ENCODE results near the gene CD180. TPM values are rescaled to one million over a fixed set of nuclear protein-coding genes. Genes with fewer than 3 reads are reported as not detected.

The CD180 gene
- total and polyA plus RNA-seq, 2 donors (not counting 3 experiments of a cell fraction or from before 2014, with no cell fraction given) = not detected

- TF ChIP-seq GATA2 (IDR thresholded peaks at IDR 0.05; ENCODE audit: insufficient read depth, insufficient read length, low read depth, low read length) = no peak
- TF ChIP-seq POLR2AphosphoS5 (IDR thresholded peaks at IDR 0.05; ENCODE audit: insufficient read depth, low read depth, low read length) = no peak
- TF ChIP-seq MYC (IDR thresholded peaks at IDR 0.05; ENCODE audit: low read depth, low read length) = no peak
- no peak for TF ChIP-seq EZH2 (IDR thresholded peaks at IDR 0.05; ENCODE audit: borderline replicate concordance, low read depth, low read length, severe bottlenecking)
- no peak for TF ChIP-seq FOS (IDR thresholded peaks at IDR 0.05; ENCODE audit: borderline replicate concordance, insufficient read depth, low read length)
- no peak for TF ChIP-seq MAX (IDR thresholded peaks at IDR 0.05; ENCODE audit: insufficient read depth, insufficient read length)
- TF ChIP-seq, protein P1, sequence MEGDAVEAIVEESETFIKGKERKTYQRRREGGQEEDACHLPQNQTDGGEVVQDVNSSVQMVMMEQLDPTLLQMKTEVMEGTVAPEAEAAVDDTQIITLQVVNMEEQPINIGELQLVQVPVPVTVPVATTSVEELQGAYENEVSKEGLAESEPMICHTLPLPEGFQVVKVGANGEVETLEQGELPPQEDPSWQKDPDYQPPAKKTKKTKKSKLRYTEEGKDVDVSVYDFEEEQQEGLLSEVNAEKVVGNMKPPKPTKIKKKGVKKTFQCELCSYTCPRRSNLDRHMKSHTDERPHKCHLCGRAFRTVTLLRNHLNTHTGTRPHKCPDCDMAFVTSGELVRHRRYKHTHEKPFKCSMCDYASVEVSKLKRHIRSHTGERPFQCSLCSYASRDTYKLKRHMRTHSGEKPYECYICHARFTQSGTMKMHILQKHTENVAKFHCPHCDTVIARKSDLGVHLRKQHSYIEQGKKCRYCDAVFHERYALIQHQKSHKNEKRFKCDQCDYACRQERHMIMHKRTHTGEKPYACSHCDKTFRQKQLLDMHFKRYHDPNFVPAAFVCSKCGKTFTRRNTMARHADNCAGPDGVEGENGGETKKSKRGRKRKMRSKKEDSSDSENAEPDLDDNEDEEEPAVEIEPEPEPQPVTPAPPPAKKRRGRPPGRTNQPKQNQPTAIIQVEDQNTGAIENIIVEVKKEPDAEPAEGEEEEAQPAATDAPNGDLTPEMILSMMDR (IDR thresholded peaks at IDR 0.05; ENCODE audit: extremely low read depth in 1 of 2, insufficient read depth in 1 of 2, low read depth in 1 of 2, low read length in 2 of 2) = no peak
- TF ChIP-seq POLR2A (IDR thresholded peaks at IDR 0.05; ENCODE audit: low read depth, low read length) = no peak
- TF ChIP-seq JUN (IDR thresholded peaks at IDR 0.05; ENCODE audit: borderline replicate concordance, insufficient read depth, insufficient read length, low read depth) = no peak
- Histone ChIP-seq H3K9ac (replicated peaks; ENCODE audit: extremely low read depth, insufficient read depth, low read length) (no peak overlapping the region), H3K9me1 (replicated peaks; ENCODE audit: control insufficient read depth, extremely low read depth, insufficient read depth, low read length) (no peaks in the 10 kb centered on the region), H3K79me2 (ENCODE audit: control insufficient read depth, insufficient read depth, low read length) (no peaks in the 10 kb centered on the region), H3K4me3 (replicated peaks in 1 of 3; ENCODE audit: insufficient read depth in 1 of 3, low read depth in 1 of 3, low read length in 3 of 3) (no peak overlapping the region), H3K27me3 (ENCODE audit: control insufficient read depth in 2 of 2, insufficient read depth in 2 of 2, low read length in 2 of 2) (no peaks in the 10 kb centered on the region), H3K4me1 (ENCODE audit: control insufficient read depth, extremely low read depth, insufficient read depth, low read length) (peaks cover 17% of the 10 kb centered on the region), H3K36me3 (ENCODE audit: control insufficient read depth in 2 of 2, extremely low read depth in 1 of 2, insufficient read depth in 2 of 2, low read length in 2 of 2) (no peaks in the 10 kb centered on the region), H2AFZ (ENCODE audit: low read depth, low read length) (no peak overlapping the region), H3K9me3 (replicated peaks; ENCODE audit: control insufficient read depth, insufficient read depth, low read length) (no peaks in the 10 kb centered on the region), H3K4me2 (ENCODE audit: insufficient read depth, low read length) (peak overlapping the region; percentile 85), H3K27ac (ENCODE audit: insufficient read depth, low read depth, low read length) (no peak overlapping the region), H4K20me1 (replicated peaks; ENCODE audit: control insufficient read depth, extremely low read depth, insufficient read depth, low read length) (no peaks in the 10 kb centered on the region)
- ChIA-PET POLR2A (no interaction called here), CTCF (interaction anchor here (2.0 kb wide), 1 partner anchor 1036 kb away, joined by 8 read pairs; no protein-coding TSS in a partner anchor)
- no TSS peak for BruUV-seq (replicated peaks)
- FAIRE-seq = peak; percentile 47
- DNase-seq (ENCODE audit: low read depth, low spot score) = no peak
- dilution Hi-C loops (cut with MboI; ENCODE audit: extremely low pct_ligation_motif_present, low sequenced_read_pairs) = no loop called here
- intact Hi-C loops (cut with micrococcal nuclease) = no loop called here
These were observed 20.0 kb upstream of the CD180 start for GRCh38 chr5:67216564-67216963.
